RWPE1 (cell line): ENCODE measurements around the gene C3orf38.
"Not testable (repeated sequence)": the region's sequence is repeated elsewhere in the genome, so short reads cannot be mapped to it uniquely, and the experiment has no call there.

Experiments
- CTCF ChIA-PET: fragments of 350-600 bp; sonication (Branson Sonifier 250); formaldehyde crosslinking; extraction: SDS; loops from one replicate; lab custom pipeline; 2021; lab: Yijun Ruan, JAX
- POLR2A ChIA-PET: fragments of 400-600 bp; formaldehyde crosslinking; extraction: SDS; loops from one replicate; lab custom pipeline; 2020; ENCODE audit warnings: antibody characterized with exemption; ENCODE audit not compliant: low non-redundant PET; lab: Yijun Ruan, JAX
- DNase-seq: peaks from one replicate; pipeline ENCODE4 v3.0.0; 2012; ENCODE audit warnings: low spot score
- H3K27ac ChIP-seq: fragments of 450-650 bp; 2 replicates; pipeline ENCODE4 v1.5.1; 2017
- TF ChIP-seq, protein P1 (sequence below): fragments of 450-650 bp; conservative IDR thresholded peaks from 2 replicates; pipeline ENCODE4 v1.5.1; 2017; ENCODE audit warnings: low read depth, mild to moderate bottlenecking

The C3orf38 gene

DNA sequence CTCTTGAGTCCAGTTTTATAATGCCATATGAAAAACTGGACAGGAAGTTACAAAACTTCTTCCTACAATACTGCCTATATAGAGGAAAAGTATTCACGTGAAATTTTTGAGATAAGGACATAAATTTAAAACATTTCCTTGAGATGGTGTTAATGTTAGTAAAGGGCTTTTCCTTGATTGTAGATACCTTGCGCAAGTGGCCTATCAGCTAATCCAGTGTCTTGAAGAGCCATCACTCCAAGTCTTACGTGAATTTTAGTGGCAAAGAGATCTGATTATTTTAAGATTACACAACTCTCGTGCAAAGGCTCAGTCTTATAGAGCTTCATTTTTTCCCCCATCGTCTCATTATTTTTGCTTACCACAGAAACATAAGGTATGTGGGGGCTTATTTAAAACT lies 18.4 kb downstream of the C3orf38 start:
- TF ChIP-seq, protein P1, sequence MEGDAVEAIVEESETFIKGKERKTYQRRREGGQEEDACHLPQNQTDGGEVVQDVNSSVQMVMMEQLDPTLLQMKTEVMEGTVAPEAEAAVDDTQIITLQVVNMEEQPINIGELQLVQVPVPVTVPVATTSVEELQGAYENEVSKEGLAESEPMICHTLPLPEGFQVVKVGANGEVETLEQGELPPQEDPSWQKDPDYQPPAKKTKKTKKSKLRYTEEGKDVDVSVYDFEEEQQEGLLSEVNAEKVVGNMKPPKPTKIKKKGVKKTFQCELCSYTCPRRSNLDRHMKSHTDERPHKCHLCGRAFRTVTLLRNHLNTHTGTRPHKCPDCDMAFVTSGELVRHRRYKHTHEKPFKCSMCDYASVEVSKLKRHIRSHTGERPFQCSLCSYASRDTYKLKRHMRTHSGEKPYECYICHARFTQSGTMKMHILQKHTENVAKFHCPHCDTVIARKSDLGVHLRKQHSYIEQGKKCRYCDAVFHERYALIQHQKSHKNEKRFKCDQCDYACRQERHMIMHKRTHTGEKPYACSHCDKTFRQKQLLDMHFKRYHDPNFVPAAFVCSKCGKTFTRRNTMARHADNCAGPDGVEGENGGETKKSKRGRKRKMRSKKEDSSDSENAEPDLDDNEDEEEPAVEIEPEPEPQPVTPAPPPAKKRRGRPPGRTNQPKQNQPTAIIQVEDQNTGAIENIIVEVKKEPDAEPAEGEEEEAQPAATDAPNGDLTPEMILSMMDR: no peak
- no peak for DNase-seq
- CTCF ChIA-PET: interaction anchor here (0.7 kb wide), 1 partner anchor 1243 kb away, joined by 4 read pairs; no protein-coding TSS in a partner anchor
- H3K27ac ChIP-seq: no peak overlapping the region
- POLR2A ChIA-PET: no interaction called here

DNA sequence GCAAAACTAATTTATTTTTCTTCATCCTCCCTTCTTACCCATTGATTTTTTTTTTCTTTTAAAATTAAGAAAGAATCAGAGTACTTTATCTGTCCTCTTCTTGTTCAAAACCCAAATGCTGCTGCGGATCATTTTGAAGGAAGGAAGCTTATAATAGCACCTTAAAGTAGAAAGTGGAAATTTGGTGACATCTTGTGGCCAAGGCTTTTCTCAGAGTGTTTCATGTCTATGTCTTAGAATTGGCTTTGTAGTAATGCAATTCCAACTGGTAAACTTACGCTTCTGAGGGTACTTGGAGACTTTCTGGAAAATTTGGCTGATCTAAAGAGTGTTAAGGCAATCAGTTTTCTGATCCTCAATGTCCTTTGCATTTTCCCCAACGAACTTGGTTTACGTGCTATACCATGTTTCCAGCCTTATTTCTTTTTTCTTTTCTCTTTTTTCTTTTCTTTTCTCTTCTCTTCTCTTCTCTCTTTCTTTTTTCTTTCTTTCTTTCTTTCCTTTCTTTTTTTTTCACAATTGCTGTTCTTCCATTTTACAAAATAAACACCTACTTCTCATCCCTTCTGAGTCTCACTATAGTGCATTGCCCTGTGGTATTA lies 30.7 kb downstream of the C3orf38 start:
- ChIA-PET CTCF (interaction anchor here (0.6 kb wide), 2 partner anchors 51 to 1446 kb away, joined by 3 read pairs; no protein-coding TSS in a partner anchor), POLR2A (no interaction called here)
- peak; percentile 8 for DNase-seq
- TF ChIP-seq, protein P1: peak; percentile 65
- no peak overlapping the region for H3K27ac ChIP-seq

DNA sequence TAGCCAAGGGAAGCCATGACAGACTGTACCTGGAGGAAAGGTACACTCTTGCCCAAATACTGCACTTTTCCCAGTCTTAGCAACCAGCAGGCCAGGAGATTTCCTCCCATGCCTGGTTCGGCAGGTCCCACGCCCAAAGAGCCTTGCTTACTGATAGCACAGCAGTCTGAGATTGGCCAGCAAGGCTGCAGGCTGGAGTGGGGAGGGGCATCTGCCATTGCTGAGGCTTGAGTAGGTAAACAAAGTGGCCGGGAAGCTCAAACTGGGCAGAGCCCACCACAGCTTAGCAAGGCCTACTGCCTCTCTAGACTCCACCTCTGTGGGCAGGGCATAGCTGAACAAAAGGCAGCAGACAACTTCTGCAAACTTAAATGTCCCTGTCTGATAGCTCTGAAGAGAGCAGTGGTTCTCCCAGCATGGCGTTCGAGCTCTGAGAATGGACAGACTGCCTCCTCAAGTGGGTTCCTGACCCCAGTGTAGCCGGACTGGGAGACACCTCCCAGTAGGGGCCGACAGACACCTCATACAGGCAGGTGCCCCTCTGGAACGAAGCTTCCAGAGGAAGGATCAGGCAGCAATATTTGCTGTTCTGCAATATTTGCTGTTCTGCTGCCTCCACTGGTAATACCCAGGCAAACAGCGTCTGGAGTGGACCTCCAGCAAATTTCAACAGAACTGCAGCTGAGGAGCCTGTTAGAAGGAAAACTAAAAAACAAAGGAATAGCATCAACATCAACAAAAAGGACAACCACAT lies 32.6 kb downstream of the C3orf38 start:
- POLR2A ChIA-PET, DNase-seq, H3K27ac ChIP-seq: not testable (repeated sequence)
- CTCF ChIA-PET: interaction anchor here (0.6 kb wide), 1 partner anchor 843 kb away, joined by 3 read pairs; no protein-coding TSS in a partner anchor

DNA sequence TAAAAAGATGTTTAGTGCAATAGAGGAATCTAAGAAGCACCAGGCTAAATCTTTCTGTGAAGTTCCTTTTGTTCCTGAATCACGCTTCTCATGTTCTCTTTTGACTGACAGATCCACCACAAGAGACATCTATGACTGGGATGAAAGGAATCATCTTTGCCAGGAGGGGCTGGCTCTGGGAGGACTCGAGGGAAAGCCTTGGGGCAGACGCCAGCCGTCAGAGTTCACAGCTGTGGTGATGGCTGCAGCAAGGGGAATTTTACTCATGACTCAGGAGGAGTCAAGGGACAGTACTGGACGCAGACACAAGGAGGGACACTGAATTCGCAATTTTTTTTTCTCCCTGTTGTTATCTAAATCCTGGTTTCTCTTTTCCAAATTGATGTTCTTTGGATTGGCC lies 38.7 kb downstream of the C3orf38 start:
- ChIA-PET CTCF (no interaction called here), POLR2A (no interaction called here)
- TF ChIP-seq, protein P1: no peak
- H3K27ac ChIP-seq: no peak overlapping the region
- DNase-seq: no peak

DNA sequence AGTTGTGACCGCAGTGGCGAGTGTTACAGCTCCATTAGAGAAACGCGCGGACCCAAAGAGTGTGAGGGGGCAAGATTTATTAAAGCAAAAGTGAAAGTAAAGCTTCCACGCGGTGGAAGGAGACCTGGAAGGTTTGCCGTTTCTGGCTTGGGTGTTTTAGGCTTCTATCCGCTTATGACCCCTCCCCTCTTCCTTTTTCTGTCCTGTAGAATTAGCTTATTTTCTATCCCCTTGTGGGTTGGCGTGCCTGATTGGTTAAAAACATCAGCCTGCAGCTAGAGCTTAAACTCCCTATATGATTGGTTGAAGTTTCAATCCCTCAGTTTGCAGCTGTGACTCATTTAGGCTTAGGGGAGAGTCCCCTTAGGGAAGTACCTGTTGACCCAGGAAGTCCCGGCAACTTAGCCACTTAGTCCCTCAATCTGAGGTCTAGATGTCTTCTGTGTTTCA lies 39.6 kb downstream of the C3orf38 start:
- ChIA-PET POLR2A (no interaction called here), CTCF (interaction anchor here (0.5 kb wide), 1 partner anchor 1487 kb away, joined by 3 read pairs; no protein-coding TSS in a partner anchor)
- DNase-seq: no peak
- TF ChIP-seq, protein P1: no peak
- no peak overlapping the region for H3K27ac ChIP-seq

DNA sequence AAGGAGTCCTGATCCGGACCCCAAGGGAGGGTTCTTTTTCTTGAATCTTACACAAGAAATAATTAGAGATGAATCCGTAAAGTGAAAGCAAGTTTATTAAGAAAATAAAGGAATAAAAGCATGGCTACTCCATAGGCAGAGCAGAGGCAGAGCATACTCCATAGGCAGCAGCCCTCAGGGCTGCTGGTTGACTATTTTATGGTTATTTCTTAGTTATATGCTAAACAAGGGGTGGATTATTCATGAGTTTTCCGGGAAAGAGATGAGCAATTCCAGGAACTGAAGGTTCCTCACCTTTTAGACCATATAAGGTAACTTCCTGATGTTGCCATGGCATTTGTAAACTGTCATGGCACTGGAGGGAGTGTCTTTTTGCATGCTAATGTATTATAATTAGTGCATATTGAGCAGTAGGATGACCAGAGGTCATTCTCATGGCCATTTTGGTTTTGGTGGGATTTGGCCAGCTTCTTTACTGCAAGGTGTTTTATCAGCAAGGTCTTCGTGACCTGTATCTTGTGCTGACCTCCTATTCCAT lies 42.2 kb downstream of the C3orf38 start:
- H3K27ac ChIP-seq: no peak overlapping the region
- DNase-seq: no peak
- ChIA-PET CTCF (no interaction called here), POLR2A (no interaction called here)
- TF ChIP-seq, protein P1: no peak

DNA sequence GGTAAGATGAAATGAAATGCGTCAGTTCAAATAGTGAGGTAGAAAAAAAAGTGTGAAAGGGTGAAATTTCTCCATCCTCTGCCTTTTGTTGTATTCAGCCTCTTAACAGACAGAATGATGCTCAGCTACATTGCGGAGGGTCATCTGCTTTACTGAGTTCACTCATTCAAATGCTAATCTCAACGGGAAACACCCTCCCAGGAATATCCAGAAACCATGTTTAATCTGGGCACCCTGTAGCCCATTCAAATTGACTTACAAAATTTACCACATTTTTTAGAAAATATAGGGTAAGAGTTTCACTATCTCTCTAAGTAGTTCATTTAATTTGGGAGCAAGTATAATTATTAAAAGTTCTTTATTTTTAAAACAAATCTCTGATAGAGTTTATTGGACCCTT lies 42.9 kb downstream of the C3orf38 start:
- H3K27ac ChIP-seq: no peak overlapping the region
- ChIA-PET POLR2A (no interaction called here), CTCF (no interaction called here)
- DNase-seq: no peak
- TF ChIP-seq, protein P1: no peak
